Measurements from ENCODE around the gene SPIRE1. TPM values are rescaled to one million over a fixed set of nuclear protein-coding genes. Genes with fewer than 3 reads are reported as not detected.

The SPIRE1 gene
- total and polyA plus RNA-seq, 9 donors, result 7.9 to 30.2 (median 20.4) TPM

- Histone ChIP-seq H3K36me3 (no peaks in the 10 kb centered on the region), H3K27ac (no peak overlapping the region), H3K9me3 (peaks cover 0 to 3% of the 10 kb centered on the region in 2 donors), H3K27me3 (no peaks in the 10 kb centered on the region), H3K4me1 (ENCODE audit: insufficient read depth) (no peaks in the 10 kb centered on the region), H3K4me3 (no peak overlapping the region)
- TF ChIP-seq POLR2A (IDR thresholded peaks at IDR 0.05) (no peak), EP300 (IDR thresholded peaks at IDR 0.05) (no peak)
- TF ChIP-seq, protein P1, sequence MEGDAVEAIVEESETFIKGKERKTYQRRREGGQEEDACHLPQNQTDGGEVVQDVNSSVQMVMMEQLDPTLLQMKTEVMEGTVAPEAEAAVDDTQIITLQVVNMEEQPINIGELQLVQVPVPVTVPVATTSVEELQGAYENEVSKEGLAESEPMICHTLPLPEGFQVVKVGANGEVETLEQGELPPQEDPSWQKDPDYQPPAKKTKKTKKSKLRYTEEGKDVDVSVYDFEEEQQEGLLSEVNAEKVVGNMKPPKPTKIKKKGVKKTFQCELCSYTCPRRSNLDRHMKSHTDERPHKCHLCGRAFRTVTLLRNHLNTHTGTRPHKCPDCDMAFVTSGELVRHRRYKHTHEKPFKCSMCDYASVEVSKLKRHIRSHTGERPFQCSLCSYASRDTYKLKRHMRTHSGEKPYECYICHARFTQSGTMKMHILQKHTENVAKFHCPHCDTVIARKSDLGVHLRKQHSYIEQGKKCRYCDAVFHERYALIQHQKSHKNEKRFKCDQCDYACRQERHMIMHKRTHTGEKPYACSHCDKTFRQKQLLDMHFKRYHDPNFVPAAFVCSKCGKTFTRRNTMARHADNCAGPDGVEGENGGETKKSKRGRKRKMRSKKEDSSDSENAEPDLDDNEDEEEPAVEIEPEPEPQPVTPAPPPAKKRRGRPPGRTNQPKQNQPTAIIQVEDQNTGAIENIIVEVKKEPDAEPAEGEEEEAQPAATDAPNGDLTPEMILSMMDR (IDR thresholded peaks at IDR 0.05), result no peak
- no peak for DNase-seq
- intact Hi-C loops (cut with DNase I), result no loop called here
- 93 to 94% (median 93%) methylated on average over 27 of the region's 27 CpGs for WGBS, 3 donors
Measured at GRCh38 chr18:12449051-12449785, 208.7 kb downstream of the SPIRE1 start.

- no peaks in the 10 kb centered on the region for H3K36me3 ChIP-seq
- H3K27me3 ChIP-seq, result no peaks in the 10 kb centered on the region
- no peaks in the 10 kb centered on the region for H3K4me1 ChIP-seq (ENCODE audit: insufficient read depth)
- 96 to 99% (median 97%) methylated on average over 4 of the region's 4 CpGs for WGBS, 3 donors
- intact Hi-C loops (cut with DNase I), result no loop called here
- H3K4me3 ChIP-seq, result no peak overlapping the region
- no peak for TF ChIP-seq EP300 (IDR thresholded peaks at IDR 0.05)
- no peak for TF ChIP-seq POLR2A (IDR thresholded peaks at IDR 0.05)
- TF ChIP-seq, protein P1 (IDR thresholded peaks at IDR 0.05), result no peak
- H3K27ac ChIP-seq, result no peak overlapping the region
- H3K9me3 ChIP-seq, result peaks cover 0 to 3% of the 10 kb centered on the region in 2 donors
- DNase-seq, result no peak
Measured at GRCh38 chr18:12445554-12445953, 212.4 kb downstream of the SPIRE1 start.

DNA sequence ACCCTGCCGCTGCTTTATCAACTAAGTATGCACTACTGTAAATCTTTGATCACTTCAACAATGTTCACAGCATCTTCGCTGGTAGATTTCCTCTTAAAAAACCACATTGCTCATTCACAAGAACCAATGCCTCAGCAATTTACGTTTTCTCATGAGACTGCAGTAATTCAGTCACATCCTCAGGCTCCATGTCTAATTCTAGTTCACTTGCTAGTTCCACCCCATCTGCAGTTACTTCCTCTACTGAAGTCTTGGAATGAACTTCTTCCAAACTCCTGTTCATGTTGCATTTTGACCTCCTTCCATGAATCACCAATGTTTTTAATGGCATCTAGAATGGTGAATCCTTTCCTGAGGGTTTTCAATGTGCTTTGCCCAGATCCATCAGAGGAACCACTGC lies 214.4 kb downstream of the SPIRE1 start:
- Histone ChIP-seq H3K27ac (no peak overlapping the region), H3K4me1 (ENCODE audit: insufficient read depth) (no peaks in the 10 kb centered on the region), H3K9me3 (peaks cover 0 to 3% of the 10 kb centered on the region in 2 donors), H3K36me3 (no peaks in the 10 kb centered on the region), H3K4me3 (no peak overlapping the region), H3K27me3 (no peaks in the 10 kb centered on the region)
- 89 to 96% (median 94%) methylated on average over 3 of the region's 3 CpGs for WGBS, 3 donors
- no peak for DNase-seq
- intact Hi-C loops (cut with DNase I), result no loop called here
- no peak for TF ChIP-seq EP300 (IDR thresholded peaks at IDR 0.05)
- TF ChIP-seq POLR2A (IDR thresholded peaks at IDR 0.05), result no peak
- TF ChIP-seq, protein P1 (IDR thresholded peaks at IDR 0.05), result no peak

DNA sequence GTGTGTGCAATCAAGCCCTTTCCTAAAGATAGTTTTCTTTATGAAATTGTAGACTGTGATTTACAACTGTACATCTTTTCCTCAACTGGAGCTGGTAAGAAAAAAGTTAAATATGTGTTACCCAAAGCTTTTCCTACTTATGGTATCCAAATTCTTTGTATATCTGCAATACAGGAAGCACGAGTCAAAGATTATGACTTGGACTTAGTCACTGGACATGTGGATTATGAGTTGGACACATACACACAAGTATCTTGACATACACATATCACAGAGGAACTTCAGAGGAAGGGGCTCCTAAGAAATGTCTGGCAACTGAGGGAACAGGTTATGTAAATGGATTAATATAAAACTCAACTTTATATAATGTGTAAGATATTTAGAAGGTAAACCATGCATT lies 215.0 kb downstream of the SPIRE1 start:
- 58 to 79% (median 66%) methylated on average over 1 of the region's 1 CpG for WGBS, 3 donors
- peaks cover 0 to 3% of the 10 kb centered on the region in 2 donors for H3K9me3 ChIP-seq
- TF ChIP-seq, protein P1 (IDR thresholded peaks at IDR 0.05), result no peak
- TF ChIP-seq POLR2A (IDR thresholded peaks at IDR 0.05) (no peak), EP300 (IDR thresholded peaks at IDR 0.05) (no peak)
- intact Hi-C loops (cut with DNase I), result no loop called here
- H3K4me1 ChIP-seq (ENCODE audit: insufficient read depth), result no peaks in the 10 kb centered on the region
- H3K36me3 ChIP-seq, result no peaks in the 10 kb centered on the region
- no peak for DNase-seq
- no peak overlapping the region for H3K4me3 ChIP-seq
- H3K27ac ChIP-seq, result no peak overlapping the region
- H3K27me3 ChIP-seq, result no peaks in the 10 kb centered on the region

Measured in ovary (tissue), 9 donors.